SHP77 (cell line): ENCODE data around the gene SLC39A9.

Source experiments
- DNase-seq, 2 experiments: peaks; one replicate each; lab custom pipeline; 2025; lab: John Stamatoyannopoulos, UW

The SLC39A9 gene

DNA sequence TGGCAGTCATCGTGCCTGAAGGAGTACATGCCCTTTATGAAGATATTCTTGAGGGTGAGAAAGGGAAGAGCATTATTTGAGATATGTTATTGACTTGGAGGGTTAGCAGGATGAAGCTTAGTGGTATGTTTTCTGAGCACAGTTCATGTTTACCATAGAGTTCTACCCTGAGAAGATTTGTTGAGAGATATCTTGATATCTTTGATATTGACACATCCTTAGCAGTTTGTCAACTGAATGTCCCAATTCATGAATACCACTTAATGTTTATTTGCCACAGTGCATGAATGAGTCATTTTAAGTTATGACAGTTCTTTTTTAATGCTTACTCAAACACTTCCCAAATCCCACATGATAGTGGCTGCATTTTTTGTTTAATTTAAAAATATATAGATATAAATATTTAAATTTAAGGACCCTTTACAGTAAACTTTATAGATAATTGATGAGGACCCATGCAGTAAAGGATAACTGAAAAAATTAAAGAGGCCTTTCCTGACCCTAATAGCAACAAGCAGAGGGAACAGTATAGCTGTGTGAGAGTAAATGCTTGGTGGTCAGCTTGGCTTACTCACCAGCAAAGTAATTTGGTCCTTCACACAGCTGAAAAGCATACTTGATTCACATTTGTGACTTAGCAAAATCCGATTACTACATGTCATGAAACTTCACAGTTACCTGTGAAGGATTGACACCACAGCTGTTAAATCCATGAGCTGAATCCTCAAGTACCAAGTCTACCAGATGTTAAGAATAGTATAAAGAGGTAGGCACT lies 25.8 kb downstream of the SLC39A9 start:
- DNase-seq = no peak

DNA sequence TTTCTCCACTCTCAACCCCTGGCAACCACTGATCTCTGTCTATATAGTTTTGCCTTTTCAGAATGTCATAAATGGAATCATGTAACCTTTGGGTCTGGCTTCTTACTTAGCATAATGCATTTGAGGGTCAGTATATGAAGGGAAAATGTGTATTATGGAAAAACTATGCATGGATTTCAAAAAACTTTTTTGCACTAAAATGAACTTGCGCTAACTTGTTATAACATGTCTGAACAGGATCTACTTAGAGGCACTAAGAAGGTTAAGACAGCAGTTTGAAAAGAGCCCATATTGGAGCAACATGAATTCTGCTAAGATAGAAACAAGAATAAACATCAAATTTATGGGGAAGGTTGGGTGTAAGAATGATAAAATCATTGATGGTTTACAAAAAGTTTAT lies 29.1 kb downstream of the SLC39A9 start:
- DNase-seq = no peak

DNA sequence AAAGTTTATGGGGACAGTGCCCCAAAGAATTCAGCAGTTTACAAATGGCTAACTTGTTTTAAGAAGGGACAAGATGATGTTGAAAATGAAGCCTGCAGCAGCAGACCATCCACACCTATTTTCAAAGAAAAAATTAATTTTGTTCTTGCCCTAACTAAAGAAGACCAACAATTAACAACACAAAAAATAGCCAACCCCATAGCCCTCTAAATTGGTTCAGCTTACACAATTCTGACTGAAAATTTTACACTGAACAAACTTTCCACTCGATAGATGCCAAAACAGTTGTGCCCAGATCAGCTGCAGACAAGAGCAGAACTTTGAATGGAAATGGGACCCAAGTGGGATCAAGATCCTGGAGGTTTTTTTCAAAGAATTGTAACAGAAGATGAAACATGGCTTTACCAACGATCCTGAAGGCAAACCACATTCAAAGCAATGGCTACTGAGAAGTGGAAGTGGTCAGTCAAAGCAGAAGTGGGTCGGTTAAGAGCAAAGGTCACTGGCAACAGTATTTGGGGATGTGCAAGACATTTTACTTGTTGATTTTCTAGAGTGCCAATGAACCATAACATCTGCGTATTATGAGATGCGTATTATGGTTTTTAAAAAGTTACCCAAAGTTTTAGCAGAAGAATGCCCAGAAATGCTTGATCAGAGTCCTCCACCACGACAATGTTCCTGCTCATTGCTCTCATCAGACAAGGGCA lies 30.0 kb downstream of the SLC39A9 start:
- DNase-seq = no peak

DNA sequence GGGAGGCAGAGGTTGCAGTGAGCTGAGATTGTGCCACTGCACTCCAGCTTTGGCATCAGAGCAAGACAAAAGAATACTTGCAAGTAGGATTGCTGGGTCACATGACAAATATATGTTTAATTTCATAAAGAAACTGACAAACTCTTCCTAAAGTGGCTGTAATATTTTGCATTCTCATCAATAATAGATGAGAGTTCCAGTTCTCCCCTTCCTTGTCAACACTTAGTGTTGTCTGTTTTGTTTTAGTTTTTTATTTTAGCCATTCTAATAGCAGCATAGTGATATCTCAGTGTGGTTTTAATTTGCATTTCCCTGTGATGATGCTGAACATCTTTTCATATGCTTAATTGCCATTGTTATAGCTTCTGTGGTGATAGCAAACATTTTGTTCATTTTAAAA lies 31.2 kb downstream of the SLC39A9 start:
- no peak for DNase-seq

DNA sequence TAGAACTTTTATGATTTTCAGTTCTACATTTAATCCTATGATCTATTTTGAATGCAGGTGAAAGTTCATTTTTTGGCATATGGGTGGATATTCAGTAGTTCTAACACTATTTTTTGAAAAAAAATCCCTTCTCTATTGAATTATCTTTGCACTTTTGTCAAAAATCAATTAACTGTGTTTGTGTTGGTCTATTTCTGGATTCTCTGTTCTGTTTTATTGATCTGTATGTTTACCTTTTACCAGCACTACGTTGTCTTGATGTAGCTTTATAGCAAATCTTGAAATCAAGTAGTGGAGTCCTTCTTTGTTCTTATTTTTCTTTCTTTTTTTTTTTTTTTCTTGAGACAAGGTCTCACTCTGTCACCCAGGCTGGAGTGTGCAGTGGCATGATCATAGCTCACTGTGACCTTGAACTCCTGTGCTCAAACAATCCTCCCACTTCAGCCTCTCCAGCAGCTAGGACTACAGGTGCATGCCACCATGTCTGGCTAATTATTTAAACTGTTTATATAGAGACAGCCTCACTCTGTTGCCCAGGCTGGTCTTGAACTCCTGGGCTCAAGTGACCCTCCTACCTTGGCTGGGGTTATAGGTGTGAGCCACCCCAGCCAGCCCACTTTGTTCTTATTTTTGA lies 31.9 kb downstream of the SLC39A9 start:
- no peak for DNase-seq

DNA sequence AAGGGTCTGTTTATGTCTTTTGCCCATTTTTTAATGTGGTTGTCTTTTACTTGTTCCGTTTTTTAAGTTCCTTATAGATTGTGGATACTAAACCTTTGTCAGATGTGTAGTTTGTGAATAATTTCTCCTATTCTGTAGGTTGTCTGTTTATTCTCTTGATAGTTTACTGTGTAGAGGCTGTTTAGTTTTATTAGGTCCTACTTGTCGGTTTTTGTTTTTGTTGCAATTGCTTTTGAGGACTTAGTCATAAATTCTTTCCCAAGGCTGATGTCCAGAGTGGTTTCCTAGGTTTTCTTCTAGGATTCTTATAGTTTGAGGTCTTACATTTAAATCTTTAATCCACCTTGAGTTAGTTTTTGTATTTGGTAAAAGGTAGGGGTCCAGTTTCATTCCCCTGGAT lies 33.9 kb downstream of the SLC39A9 start:
- DNase-seq = no peak

DNA sequence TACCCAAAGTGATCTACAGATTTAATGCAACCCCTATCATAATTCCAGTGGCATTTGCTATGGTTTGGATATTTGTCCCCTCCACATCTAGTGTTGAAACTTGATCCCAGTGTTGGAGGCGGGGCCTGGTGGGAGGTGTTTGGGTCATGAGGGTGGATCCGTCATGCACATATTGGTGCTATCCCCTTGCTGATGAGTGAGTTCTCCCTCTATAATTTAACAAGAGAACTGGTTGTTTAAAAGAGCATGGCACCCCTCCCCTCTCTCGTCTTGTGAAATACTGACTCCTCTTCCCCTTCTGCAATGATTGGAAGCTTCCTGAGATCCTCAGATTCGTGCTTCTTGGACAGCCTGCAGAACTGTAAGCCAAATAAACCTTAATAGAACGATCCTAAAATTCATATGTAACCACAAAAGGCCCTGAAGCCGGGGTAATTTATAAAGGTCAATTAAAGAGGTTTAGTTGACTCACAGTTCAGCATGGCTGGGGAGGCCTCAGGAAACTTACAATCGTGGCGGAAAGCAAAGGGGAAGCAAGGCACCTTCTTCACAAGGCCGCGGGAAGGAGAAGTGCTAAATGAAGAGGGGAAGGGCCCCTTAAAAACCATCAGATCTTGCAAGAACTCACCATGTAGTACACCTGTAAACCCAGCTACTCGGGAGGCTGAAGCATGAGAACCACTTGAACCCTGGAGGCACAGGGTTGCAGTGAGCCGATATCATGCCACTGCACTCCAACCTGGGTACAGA lies 41.2 kb downstream of the SLC39A9 start:
- no peak for DNase-seq

- no peak for DNase-seq
These were observed 43.5 kb downstream of the SLC39A9 start for GRCh38 chr14:69441948-69442347.

DNA sequence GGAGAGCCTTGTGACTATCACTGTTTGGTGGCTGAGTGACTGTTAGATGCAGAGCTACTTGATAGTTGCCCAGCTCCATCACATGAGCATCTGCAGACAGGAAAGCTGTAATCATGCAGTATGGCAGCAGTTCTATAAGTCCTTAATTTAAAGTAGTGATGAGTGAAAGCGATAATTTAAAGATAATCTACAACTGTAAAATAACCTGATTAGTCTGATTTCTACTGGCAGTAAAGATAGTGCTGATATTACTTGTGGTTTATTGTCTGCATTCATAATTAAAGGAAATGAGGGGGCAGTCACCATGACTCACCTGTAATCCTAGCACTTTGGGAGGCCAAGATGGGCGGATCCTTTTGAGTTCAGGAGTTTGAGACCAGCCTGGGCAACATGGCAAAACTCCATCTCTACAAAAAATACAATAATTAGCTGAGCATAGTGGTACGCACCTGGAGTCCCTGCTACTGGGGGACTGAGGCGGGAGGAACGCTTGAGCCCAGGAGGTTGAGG lies 44.9 kb downstream of the SLC39A9 start:
- no peak for DNase-seq

DNA sequence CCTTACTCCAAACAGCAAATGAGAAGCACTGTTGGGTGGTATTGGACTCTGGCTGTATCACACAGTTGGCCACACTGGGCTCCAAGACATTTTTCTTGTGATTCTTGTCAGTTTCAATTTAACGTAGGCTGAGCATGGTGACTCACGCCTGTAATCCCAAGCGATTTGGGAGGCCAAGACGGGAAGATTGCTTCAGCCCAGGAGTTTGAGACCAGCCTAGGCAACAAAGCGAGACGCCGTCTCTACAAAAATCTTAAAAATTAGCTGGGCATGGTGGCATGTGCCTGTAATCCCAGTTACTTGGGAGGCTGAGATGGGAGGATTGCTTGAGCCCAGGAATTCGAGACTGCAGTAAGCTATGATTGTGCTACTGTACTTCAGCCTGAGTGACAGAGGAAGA lies 50.7 kb downstream of the SLC39A9 start:
- no peak for DNase-seq

DNA sequence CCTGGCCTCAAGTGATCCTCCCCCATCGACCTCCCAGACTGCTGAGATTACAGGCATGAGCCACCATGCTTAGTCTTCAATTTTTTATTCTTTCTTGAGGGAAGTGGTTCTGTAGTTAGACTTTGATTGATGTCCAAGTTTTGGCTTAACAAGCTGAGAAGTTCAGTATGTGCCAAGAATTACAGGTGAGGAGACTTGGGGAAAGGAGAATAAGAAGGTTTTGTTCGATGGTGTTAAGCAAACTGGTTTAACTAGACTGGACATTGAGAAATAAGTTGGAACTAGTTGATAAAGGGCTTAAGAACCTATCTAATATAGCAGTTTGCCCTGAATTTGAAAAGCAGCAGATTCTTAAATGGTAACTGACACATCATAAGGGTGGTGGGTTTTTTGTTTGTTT lies 53.4 kb downstream of the SLC39A9 start:
- no peak for DNase-seq

GRCh38 chr14:69458350-69458749 lies 59.9 kb downstream of the SLC39A9 start:
- no peak for DNase-seq

- no peak for DNase-seq
These were observed 60.6 kb downstream of the SLC39A9 start for GRCh38 chr14:69459122-69459521.

GRCh38 chr14:69460093-69460701 lies 61.7 kb downstream of the SLC39A9 start:
- DNase-seq = peak; percentile 78 to 79

GRCh38 chr14:69464379-69464778 lies 65.9 kb downstream of the SLC39A9 start:
- DNase-seq = no peak

DNA sequence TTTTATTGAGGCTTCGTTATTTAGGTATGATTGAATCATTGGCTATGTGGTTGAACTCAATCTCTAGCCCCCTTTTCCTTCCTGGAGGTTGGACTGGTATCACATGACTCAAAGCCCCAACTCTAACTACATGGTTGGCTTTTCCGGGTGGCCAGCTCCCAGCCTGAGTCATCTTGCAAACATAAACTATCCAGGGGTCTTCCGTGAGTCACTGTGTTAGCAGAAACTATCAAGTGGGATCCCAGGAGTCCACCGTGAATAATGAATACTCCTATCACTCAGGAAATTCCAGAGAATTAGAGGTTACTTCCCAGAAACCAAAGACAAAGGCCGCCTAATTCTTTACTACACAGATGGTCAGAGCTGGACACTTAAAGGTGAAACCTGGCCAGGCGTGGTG lies 66.3 kb downstream of the SLC39A9 start:
- DNase-seq = no peak

DNA sequence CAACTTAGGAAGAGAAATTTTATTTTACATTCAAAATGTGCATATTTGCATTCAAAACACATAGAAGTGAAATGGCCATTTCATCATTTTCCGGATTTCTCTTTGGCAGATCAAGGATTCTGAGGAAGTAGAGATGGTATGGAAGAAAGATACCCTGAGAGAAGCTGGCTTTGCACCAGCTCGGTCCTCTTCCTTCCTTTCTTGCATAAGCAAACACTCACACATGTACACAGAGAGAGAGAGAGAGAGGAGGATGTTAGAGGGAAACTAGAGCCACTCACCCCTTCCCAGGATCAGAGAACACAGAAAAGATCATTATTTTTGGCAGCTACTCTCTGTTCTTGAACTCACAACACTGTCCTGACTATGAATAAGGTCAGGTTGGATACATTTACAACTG lies 70.5 kb downstream of the SLC39A9 start:
- no peak for DNase-seq

GRCh38 chr14:69471436-69471835 lies 72.9 kb downstream of the SLC39A9 start:
- no peak for DNase-seq

GRCh38 chr14:69471916-69472315 lies 73.4 kb downstream of the SLC39A9 start:
- no peak for DNase-seq

DNA sequence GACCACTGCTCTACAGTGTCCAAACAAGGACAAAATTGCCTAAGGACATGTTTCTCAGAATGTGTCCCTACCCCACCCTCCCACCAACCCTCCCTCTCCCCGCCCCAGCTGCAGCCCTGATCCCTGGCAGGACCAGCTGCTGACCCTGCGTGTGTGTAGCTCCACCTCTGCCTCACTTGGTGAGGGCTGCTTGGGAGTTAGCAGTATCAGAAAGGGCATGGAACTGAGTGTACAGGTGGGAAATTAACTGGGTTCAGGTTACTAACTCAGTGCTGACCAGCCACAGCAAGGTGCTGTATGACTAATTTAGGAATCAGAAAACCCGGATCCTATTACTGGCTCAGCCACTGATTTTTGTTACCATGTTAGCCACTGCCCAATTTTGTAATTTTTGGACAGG lies 74.8 kb downstream of the SLC39A9 start:
- no peak for DNase-seq

DNA sequence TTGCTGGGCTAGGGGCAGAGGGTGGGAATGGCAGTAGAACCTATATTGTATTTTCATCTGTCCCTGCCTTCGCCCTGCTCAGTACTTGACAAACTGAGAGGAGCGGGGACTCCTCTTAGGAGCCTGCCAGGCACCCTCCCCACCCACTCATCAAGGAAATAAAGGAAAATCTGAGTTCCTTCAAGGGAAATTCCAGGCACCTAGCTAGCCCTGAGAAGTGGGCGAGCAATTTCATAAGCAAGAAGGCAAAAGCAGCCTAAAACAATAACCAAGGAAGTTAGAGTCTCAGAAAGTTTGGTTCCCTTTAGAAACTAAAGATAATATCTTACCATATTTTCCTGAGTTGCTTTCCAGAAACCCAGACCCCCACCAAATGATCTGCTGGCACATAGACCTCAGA lies 75.5 kb downstream of the SLC39A9 start:
- no peak for DNase-seq
